Measurements from ENCODE around the gene OSBPL3. TPM values are rescaled to one million over a fixed set of nuclear protein-coding genes. Genes with fewer than 3 reads are reported as not detected.

OSBPL3 gene
- total RNA-seq, 1 experiment from 2014 or later, result 11.6 TPM

- DNase-seq (no peak), ATAC-seq (no peak)
- no peaks in the 10 kb centered on the region for H3K9me2 ChIP-seq (replicated peaks; ENCODE audit: low read length)
- CTCF ChIA-PET, result no interaction called here
- H3K27me3 ChIP-seq (ENCODE audit: low read length), result no peaks in the 10 kb centered on the region
- POLR2A ChIA-PET (ENCODE audit: unreplicated experiment), result no interaction called here
- TF ChIP-seq EZH2 (IDR thresholded peaks at IDR 0.05; ENCODE audit: low read length, unreplicated experiment), result no peak
- TF ChIP-seq EZH2phosphoT487 (IDR thresholded peaks at IDR 0.05; ENCODE audit: borderline replicate concordance, low read length), result no peak
- TF ChIP-seq CTCF (conservative IDR thresholded peaks at IDR 0.05; ENCODE audit: low read depth, low read length), result no peak
- H3F3A ChIP-seq (ENCODE audit: low read length, unreplicated experiment), result no peaks in the 10 kb centered on the region
- no peaks in the 10 kb centered on the region for H4K20me1 ChIP-seq (ENCODE audit: low read length)
- H3K36me3 ChIP-seq (ENCODE audit: low read depth, low read length), result no peaks in the 10 kb centered on the region
- no peaks in the 10 kb centered on the region for H3K9me3 ChIP-seq (ENCODE audit: low read length)
- H3K79me2 ChIP-seq (ENCODE audit: low read length), result no peaks in the 10 kb centered on the region
- no peak overlapping the region for H3K9ac ChIP-seq (ENCODE audit: low read length)
- H2AFZ ChIP-seq (ENCODE audit: low read length), result no peak overlapping the region
- H3K4me3 ChIP-seq (ENCODE audit: low read length), result no peak overlapping the region
- BruUV-seq (replicated peaks), result no TSS peak
- H3K4me2 ChIP-seq (ENCODE audit: low read length), result no peak overlapping the region
- no peaks in the 10 kb centered on the region for H3K4me1 ChIP-seq (ENCODE audit: insufficient read depth, low read length)
- H3K27ac ChIP-seq (ENCODE audit: low read length), result no peak overlapping the region
- intact Hi-C loops (cut with micrococcal nuclease), result no loop called here
Observed at GRCh38 chr7:24763303-24763901, 216.6 kb downstream of the OSBPL3 start.

GRCh38 chr7:24762771-24763170 is 217.2 kb downstream of the OSBPL3 start:
- Histone ChIP-seq H3K36me3 (ENCODE audit: low read depth, low read length) (no peaks in the 10 kb centered on the region), H3K27ac (ENCODE audit: low read length) (no peak overlapping the region), H4K20me1 (ENCODE audit: low read length) (no peaks in the 10 kb centered on the region), H3K4me1 (ENCODE audit: insufficient read depth, low read length) (peaks cover 4% of the 10 kb centered on the region; the same call in 1 of the 2 replicates), H2AFZ (ENCODE audit: low read length) (no peak overlapping the region), H3F3A (ENCODE audit: low read length, unreplicated experiment) (no peaks in the 10 kb centered on the region), H3K9me3 (ENCODE audit: low read length) (no peaks in the 10 kb centered on the region), H3K4me3 (ENCODE audit: low read length) (no peak overlapping the region), H3K4me2 (ENCODE audit: low read length) (no peak overlapping the region), H3K79me2 (ENCODE audit: low read length) (no peaks in the 10 kb centered on the region), H3K27me3 (ENCODE audit: low read length) (no peaks in the 10 kb centered on the region), H3K9ac (ENCODE audit: low read length) (no peak overlapping the region), H3K9me2 (replicated peaks; ENCODE audit: low read length) (no peaks in the 10 kb centered on the region)
- no peak for DNase-seq
- ChIA-PET CTCF (no interaction called here), POLR2A (ENCODE audit: unreplicated experiment) (no interaction called here)
- ATAC-seq, result no peak
- no TSS peak for BruUV-seq (replicated peaks)
- intact Hi-C loops (cut with micrococcal nuclease), result no loop called here
- TF ChIP-seq CTCF (conservative IDR thresholded peaks at IDR 0.05; ENCODE audit: low read depth, low read length) (no peak), EZH2phosphoT487 (IDR thresholded peaks at IDR 0.05; ENCODE audit: borderline replicate concordance, low read length) (no peak), EZH2 (IDR thresholded peaks at IDR 0.05; ENCODE audit: low read length, unreplicated experiment) (no peak)

GRCh38 chr7:24760968-24761367 is 219.0 kb downstream of the OSBPL3 start:
- no peaks in the 10 kb centered on the region for H3F3A ChIP-seq (ENCODE audit: low read length, unreplicated experiment)
- no peaks in the 10 kb centered on the region for H3K9me2 ChIP-seq (replicated peaks; ENCODE audit: low read length)
- no peak overlapping the region for H3K4me3 ChIP-seq (ENCODE audit: low read length)
- no peak overlapping the region for H3K27ac ChIP-seq (ENCODE audit: low read length)
- POLR2A ChIA-PET (ENCODE audit: unreplicated experiment), result no interaction called here
- H3K4me2 ChIP-seq (ENCODE audit: low read length), result no peak overlapping the region
- no peaks in the 10 kb centered on the region for H3K9me3 ChIP-seq (ENCODE audit: low read length)
- no peaks in the 10 kb centered on the region for H3K27me3 ChIP-seq (ENCODE audit: low read length)
- H3K4me1 ChIP-seq (ENCODE audit: insufficient read depth, low read length), result peaks cover 13% of the 10 kb centered on the region
- DNase-seq (no peak), ATAC-seq (no peak)
- H2AFZ ChIP-seq (ENCODE audit: low read length), result no peak overlapping the region
- H3K36me3 ChIP-seq (ENCODE audit: low read depth, low read length), result no peaks in the 10 kb centered on the region
- no TSS peak for BruUV-seq (replicated peaks)
- no peaks in the 10 kb centered on the region for H4K20me1 ChIP-seq (ENCODE audit: low read length)
- no peaks in the 10 kb centered on the region for H3K79me2 ChIP-seq (ENCODE audit: low read length)
- CTCF ChIA-PET, result no interaction called here
- intact Hi-C loops (cut with micrococcal nuclease), result no loop called here
- no peak for TF ChIP-seq EZH2 (IDR thresholded peaks at IDR 0.05; ENCODE audit: low read length, unreplicated experiment)
- no peak for TF ChIP-seq EZH2phosphoT487 (IDR thresholded peaks at IDR 0.05; ENCODE audit: borderline replicate concordance, low read length)
- no peak for TF ChIP-seq CTCF (conservative IDR thresholded peaks at IDR 0.05; ENCODE audit: low read depth, low read length)
- H3K9ac ChIP-seq (ENCODE audit: low read length), result no peak overlapping the region
